HL-60/S4 treated with phorbol 12-myristate 13-acetate at 8.2 ng/mL for 4 days and 3 days (cell line): Measurements from ENCODE around the gene MINK1.
"Not testable (repeated sequence)": the region's sequence is repeated elsewhere in the genome, so short reads cannot be mapped to it uniquely, and the experiment has no call there.

Experiments
- in situ Hi-C: fragments of 300-500 bp; cut with MboI; formaldehyde crosslinking; loops from 2 replicates; pipeline ENCODE4 v1.15.0; 2022; ENCODE audit warnings: low sequenced_read_pairs

The MINK1 gene

GRCh38 chr17:4810696-4811290, 22.3 kb upstream of the MINK1 start:
- in situ Hi-C loops, result no loop called here

- in situ Hi-C loops, result no loop called here
Measured at GRCh38 chr17:4811471-4811870, 21.7 kb upstream of the MINK1 start.

GRCh38 chr17:4812690-4813089, 20.4 kb upstream of the MINK1 start:
- in situ Hi-C loops, result no loop called here

GRCh38 chr17:4815043-4815675, 18.0 kb upstream of the MINK1 start:
- in situ Hi-C loops, result no loop called here

GRCh38 chr17:4816826-4817225, 16.3 kb upstream of the MINK1 start:
- in situ Hi-C loops, result no loop called here

GRCh38 chr17:4818276-4818675, 14.9 kb upstream of the MINK1 start:
- in situ Hi-C loops, result no loop called here

GRCh38 chr17:4822835-4823234, 10.3 kb upstream of the MINK1 start:
- in situ Hi-C loops, result no loop called here

- in situ Hi-C loops, result no loop called here
Measured at GRCh38 chr17:4823373-4824089, 9.6 kb upstream of the MINK1 start.

GRCh38 chr17:4827399-4827798, 5.7 kb upstream of the MINK1 start:
- in situ Hi-C loops, result no loop called here

- in situ Hi-C loops, result not testable (repeated sequence)
Measured at GRCh38 chr17:4832829-4833177, 337 bp upstream of the MINK1 start.

- in situ Hi-C loops, result no loop called here
Measured at GRCh38 chr17:4833941-4834680, 971 bp downstream of the MINK1 start.

- in situ Hi-C loops, result no loop called here
Measured at GRCh38 chr17:4834681-4835020, 1.5 kb downstream of the MINK1 start.

GRCh38 chr17:4836221-4836620, 3.1 kb downstream of the MINK1 start:
- in situ Hi-C loops, result no loop called here

- in situ Hi-C loops, result no loop called here
Measured at GRCh38 chr17:4837471-4838308, 4.5 kb downstream of the MINK1 start.

- in situ Hi-C loops, result no loop called here
Measured at GRCh38 chr17:4838309-4838785, 5.2 kb downstream of the MINK1 start.

- in situ Hi-C loops, result no loop called here
Measured at GRCh38 chr17:4839221-4839620, 6.1 kb downstream of the MINK1 start.

- in situ Hi-C loops, result no loop called here
Measured at GRCh38 chr17:4839965-4840892, 7.1 kb downstream of the MINK1 start.

GRCh38 chr17:4840893-4841242, 7.7 kb downstream of the MINK1 start:
- in situ Hi-C loops, result no loop called here

- in situ Hi-C loops, result no loop called here
Measured at GRCh38 chr17:4842376-4842775, 9.2 kb downstream of the MINK1 start.
